Lower leg skin (tissue), 3 donors: Measurements from ENCODE around the gene ABCG1.

Experiments used
- CTCF ChIP-seq, 3 donors: fragments of 450-650 bp; IDR thresholded peaks; one replicate each; pipeline ENCODE4 v1.5.1; 2016; ENCODE audit warnings: antibody characterized with exemption in 3 of 3, mild to moderate bottlenecking in 3 of 3, moderate library complexity in 2 of 3
- POLR2A ChIP-seq, 2 donors: fragments of 450-650 bp; IDR thresholded peaks; one replicate each; pipeline ENCODE4 v1.6.1; 2016 to 2017; ENCODE audit warnings: antibody characterized with exemption in 2 of 2, mild to moderate bottlenecking in 1 of 2, moderate library complexity in 1 of 2

- TF ChIP-seq POLR2A (IDR thresholded peaks at IDR 0.05) = no peak
- TF ChIP-seq CTCF (IDR thresholded peaks at IDR 0.05) = no peak
Observed at GRCh38 chr21:42315296-42315891, 96.5 kb downstream of the ABCG1 start, which contains the start of gene TFF3.
